Subcutaneous abdominal adipose tissue (tissue), 5 donors: ENCODE results near the gene KCNS1.

Source experiments
- H3K27ac ChIP-seq: one replicate; pipeline ENCODE4 v1.7.0; 2013; ENCODE audit warnings: low read depth, mild to moderate bottlenecking, inconsistent platforms, low read length, moderate library complexity
- H3K27me3 ChIP-seq, 5 donors: one replicate each; pipeline ENCODE4 v1.7.0; 2013; ENCODE audit warnings: low read length in 5 of 5, inconsistent platforms in 1 of 5; ENCODE audit not compliant: control insufficient read depth in 5 of 5, insufficient read depth in 4 of 5
- H3K36me3 ChIP-seq, 5 donors: one replicate each; pipeline ENCODE4 v1.7.0; 2013; ENCODE audit warnings: low read length in 5 of 5; ENCODE audit not compliant: control insufficient read depth in 5 of 5, insufficient read depth in 5 of 5
- H3K4me1 ChIP-seq, 5 donors: one replicate each; pipeline ENCODE4 v1.7.0; 2013; ENCODE audit warnings: low read length in 5 of 5, mild to moderate bottlenecking in 3 of 5, moderate library complexity in 1 of 5; ENCODE audit not compliant: control insufficient read depth in 5 of 5, insufficient read depth in 5 of 5
- H3K4me3 ChIP-seq, 5 donors: one replicate each; pipeline ENCODE4 v1.7.0; 2013; ENCODE audit warnings: low read length in 5 of 5, low read depth in 1 of 5
- H3K9ac ChIP-seq, 5 donors: one replicate each; pipeline ENCODE4 v1.7.0; 2013; ENCODE audit warnings: low read length in 5 of 5, mild to moderate bottlenecking in 4 of 5, moderate library complexity in 3 of 5
- H3K9me3 ChIP-seq, 5 donors: one replicate each; pipeline ENCODE4 v1.7.0; 2013; ENCODE audit warnings: low read length in 5 of 5; ENCODE audit not compliant: control insufficient read depth in 5 of 5
- donor health status: healthy.
- donor health status: healthy.
- donor health status: healthy.
- donor health status: healthy.
- donor health status: healthy.

KCNS1 gene

GRCh38 chr20:45085289-45085688 lies 15.6 kb downstream of the KCNS1 start:
- Histone ChIP-seq H3K9me3 (peaks cover 0 to 8% (median 3%) of the 10 kb centered on the region in 5 donors), H3K27ac (no peak overlapping the region), H3K36me3 (peaks cover 8 to 26% (median 14%) of the 10 kb centered on the region in 5 donors), H3K4me3 (no peak overlapping the region), H3K4me1 (no peaks in the 10 kb centered on the region), H3K9ac (no peak overlapping the region), H3K27me3 (no peaks in the 10 kb centered on the region)

DNA sequence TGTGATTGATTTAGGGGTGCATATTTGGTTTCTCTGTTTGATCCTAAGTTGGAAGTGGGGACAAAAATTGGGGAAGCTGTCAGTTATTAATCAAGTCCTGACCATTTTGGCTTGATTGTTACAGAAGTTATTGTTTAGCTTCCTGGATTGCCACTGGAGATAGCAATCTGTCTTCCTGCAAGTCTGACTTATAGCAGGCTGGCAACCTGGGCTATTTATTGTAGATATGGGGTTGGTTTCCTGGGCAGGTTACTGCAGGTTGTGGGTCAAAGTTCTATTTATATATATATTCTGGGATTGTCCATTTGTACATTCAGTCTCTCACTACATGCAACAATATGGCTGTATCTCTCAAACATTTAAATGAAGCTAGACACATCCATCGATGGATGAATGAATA lies 17.8 kb downstream of the KCNS1 start:
- no peaks in the 10 kb centered on the region for H3K27me3 ChIP-seq
- H3K4me3 ChIP-seq: no peak overlapping the region
- H3K9me3 ChIP-seq: peaks cover 0 to 8% (median 3%) of the 10 kb centered on the region in 5 donors
- H3K9ac ChIP-seq: no peak overlapping the region
- H3K27ac ChIP-seq: no peak overlapping the region
- peaks cover 8 to 44% (median 20%) of the 10 kb centered on the region in 5 donors for H3K36me3 ChIP-seq
- H3K4me1 ChIP-seq: no peaks in the 10 kb centered on the region

- no peak overlapping the region for H3K4me3 ChIP-seq
- H3K36me3 ChIP-seq: peaks cover 8 to 48% (median 22%) of the 10 kb centered on the region in 5 donors
- no peaks in the 10 kb centered on the region for H3K27me3 ChIP-seq
- no peaks in the 10 kb centered on the region for H3K4me1 ChIP-seq
- peaks cover 0 to 8% (median 3%) of the 10 kb centered on the region in 5 donors for H3K9me3 ChIP-seq
- H3K9ac ChIP-seq: no peak overlapping the region
- H3K27ac ChIP-seq: no peak overlapping the region
These were observed 18.5 kb downstream of the KCNS1 start for GRCh38 chr20:45082468-45082867.

- H3K9me3 ChIP-seq: peaks cover 0 to 8% (median 3%) of the 10 kb centered on the region in 5 donors
- H3K4me3 ChIP-seq: no peak overlapping the region
- H3K27ac ChIP-seq: no peak overlapping the region
- H3K27me3 ChIP-seq: no peaks in the 10 kb centered on the region
- H3K9ac ChIP-seq: no peak overlapping the region
- H3K4me1 ChIP-seq: no peaks in the 10 kb centered on the region
- H3K36me3 ChIP-seq: peaks cover 16 to 57% (median 31%) of the 10 kb centered on the region in 5 donors
These were observed 19.9 kb downstream of the KCNS1 start for GRCh38 chr20:45080867-45081624.

- H3K9me3 ChIP-seq: peaks cover 0 to 3% (median 0%) of the 10 kb centered on the region in 5 donors
- peaks cover 21 to 83% (median 47%) of the 10 kb centered on the region in 5 donors for H3K36me3 ChIP-seq
- H3K27me3 ChIP-seq: no peaks in the 10 kb centered on the region
- no peaks in the 10 kb centered on the region for H3K4me1 ChIP-seq
- H3K27ac ChIP-seq: no peak overlapping the region
- H3K4me3 ChIP-seq: no peak overlapping the region
- H3K9ac ChIP-seq: no peak overlapping the region
These were observed 23.4 kb downstream of the KCNS1 start for GRCh38 chr20:45077559-45077958.

DNA sequence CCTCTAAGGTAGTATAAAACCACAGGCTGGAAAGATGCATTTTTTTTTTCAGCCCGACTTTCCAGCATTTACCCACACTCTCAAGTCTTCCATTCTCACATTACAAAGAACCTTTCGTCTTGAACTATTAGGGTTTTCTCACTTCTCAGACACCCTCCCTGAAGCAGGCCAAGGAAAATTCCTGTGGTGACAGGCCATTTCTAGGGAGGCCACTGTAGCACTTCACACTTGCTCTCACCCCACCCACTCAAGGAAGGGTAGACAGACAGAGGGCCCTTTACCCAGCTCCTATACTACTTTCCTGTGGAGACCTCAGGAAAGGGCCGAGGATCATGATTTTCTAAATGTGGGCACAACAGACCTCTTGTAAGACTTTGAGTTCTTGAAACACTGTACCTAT lies 27.7 kb downstream of the KCNS1 start:
- Histone ChIP-seq H3K27me3 (no peaks in the 10 kb centered on the region), H3K36me3 (peaks cover 12 to 51% (median 27%) of the 10 kb centered on the region in 5 donors), H3K9ac (no peak overlapping the region), H3K27ac (no peak overlapping the region), H3K4me3 (no peak overlapping the region), H3K9me3 (no peaks in the 10 kb centered on the region), H3K4me1 (peaks cover 0 to 3% (median 0%) of the 10 kb centered on the region in 5 donors)

DNA sequence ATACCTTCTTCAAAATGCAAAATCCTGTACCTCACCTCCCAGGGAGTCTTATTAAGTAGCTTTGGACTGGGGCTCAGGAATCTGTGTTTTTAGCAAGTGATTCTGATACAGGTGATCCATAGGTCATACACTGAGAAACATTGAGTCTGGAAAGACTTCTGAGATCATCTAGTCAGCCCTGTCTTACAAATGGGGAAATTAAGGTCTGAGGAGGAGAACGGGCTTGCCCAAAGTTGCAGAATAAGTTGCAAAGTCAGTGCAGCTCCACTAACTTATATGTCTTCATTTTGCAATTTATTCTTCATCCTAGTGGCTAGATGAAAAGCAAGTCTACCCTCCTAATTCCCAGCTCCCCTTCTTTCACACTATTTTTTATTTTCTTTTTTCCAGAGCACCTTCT lies 28.9 kb downstream of the KCNS1 start:
- H3K4me3 ChIP-seq: no peak overlapping the region
- H3K27me3 ChIP-seq: no peaks in the 10 kb centered on the region
- H3K27ac ChIP-seq: no peak overlapping the region
- no peaks in the 10 kb centered on the region for H3K9me3 ChIP-seq
- no peak overlapping the region for H3K9ac ChIP-seq
- H3K4me1 ChIP-seq: peaks cover 0 to 4% (median 3%) of the 10 kb centered on the region in 5 donors
- peaks cover 11 to 47% (median 25%) of the 10 kb centered on the region in 5 donors for H3K36me3 ChIP-seq

GRCh38 chr20:45070932-45071632 lies 29.8 kb downstream of the KCNS1 start:
- Histone ChIP-seq H3K9ac (no peak overlapping the region), H3K4me3 (no peak overlapping the region), H3K27ac (no peak overlapping the region), H3K36me3 (peaks cover 5 to 37% (median 16%) of the 10 kb centered on the region in 5 donors), H3K4me1 (peaks cover 0 to 13% (median 4%) of the 10 kb centered on the region in 5 donors), H3K27me3 (no peaks in the 10 kb centered on the region), H3K9me3 (no peaks in the 10 kb centered on the region)

- H3K9ac ChIP-seq: no peak overlapping the region
- peaks cover 0 to 14% (median 4%) of the 10 kb centered on the region in 5 donors for H3K4me1 ChIP-seq
- H3K27me3 ChIP-seq: no peaks in the 10 kb centered on the region
- H3K4me3 ChIP-seq: no peak overlapping the region
- H3K27ac ChIP-seq: no peak overlapping the region
- H3K36me3 ChIP-seq: peaks cover 0 to 20% (median 2%) of the 10 kb centered on the region in 5 donors
- no peaks in the 10 kb centered on the region for H3K9me3 ChIP-seq
These were observed 31.7 kb downstream of the KCNS1 start for GRCh38 chr20:45069261-45069660.

DNA sequence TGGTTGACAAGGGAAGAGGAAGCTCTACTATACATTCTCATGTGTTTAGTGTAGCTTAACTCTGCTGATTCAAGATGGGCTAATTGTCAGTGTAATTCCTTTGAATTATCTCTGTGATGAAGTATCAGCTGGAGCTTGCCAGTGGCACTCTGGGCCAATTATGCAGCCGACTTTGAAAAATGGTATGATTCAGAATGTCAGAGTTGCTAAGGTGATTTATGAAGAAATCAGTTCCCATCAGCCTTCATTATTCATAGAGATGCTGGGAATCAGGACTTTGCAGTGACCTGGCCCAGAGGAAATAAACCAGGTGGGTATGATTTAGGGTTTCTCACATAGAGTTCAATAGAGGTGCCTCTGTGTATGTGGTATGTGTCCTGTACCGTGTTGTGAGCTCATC lies 33.4 kb downstream of the KCNS1 start:
- Histone ChIP-seq H3K27ac (no peak overlapping the region), H3K36me3 (peaks cover 0 to 9% (median 2%) of the 10 kb centered on the region in 5 donors), H3K4me3 (no peak overlapping the region), H3K4me1 (peaks cover 0 to 14% (median 4%) of the 10 kb centered on the region in 5 donors), H3K9me3 (no peaks in the 10 kb centered on the region), H3K27me3 (no peaks in the 10 kb centered on the region), H3K9ac (no peak overlapping the region)
